Lower leg skin (tissue), 4 donors: Measurements from ENCODE around the gene PRKCE. TPM values are rescaled to one million over a fixed set of nuclear protein-coding genes. Genes with fewer than 3 reads are reported as not detected.

Experiments
- DNase-seq, 2 donors: peaks; one replicate each; pipeline ENCODE4 v3.0.0-alpha.2; 2019; ENCODE audit warnings: low spot score in 2 of 2
- H3K4me3 ChIP-seq: fragments of 200-600 bp; sonication (generic); 2 replicates; pipeline ENCODE4 v1.5.1; 2017; ENCODE audit warnings: mild to moderate bottlenecking, low read depth; ENCODE audit not compliant: poor library complexity, severe bottlenecking
- POLR2A ChIP-seq, 2 donors: fragments of 450-650 bp; IDR thresholded peaks; one replicate each; pipeline ENCODE4 v1.6.1; 2016 to 2017; ENCODE audit warnings: antibody characterized with exemption in 2 of 2, mild to moderate bottlenecking in 1 of 2, moderate library complexity in 1 of 2
- WGBS, 2 donors: methylation state at CpG; one replicate each; pipeline ENCODE4 v1.1.5; 2018; 5-methylcytosine and 5-hydroxymethylcytosine counted together
- intact Hi-C: fragments of 100-400 bp; cut with DNase I; formaldehyde crosslinking; loops from one replicate; pipeline ENCODE4 v1.15.0; 2023; ENCODE audit warnings: low total_unique reads
- total RNA-seq, 4 donors: library from RNA; depleted of rRNA; stranded (reverse); fragments of >200 nt; gene quantifications; one replicate each; pipeline ENCODE4 v1.1.0, GENCODE V29; 2016
- TF ChIP-seq, protein P1 (sequence below), 3 donors: fragments of 450-650 bp; IDR thresholded peaks; one replicate each; pipeline ENCODE4 v1.5.1; 2016; ENCODE audit warnings: antibody characterized with exemption in 3 of 3, mild to moderate bottlenecking in 3 of 3, moderate library complexity in 2 of 3

Gene PRKCE
- total RNA-seq, 4 donors from 2014 or later = 3.5 to 10.3 (median 6.1) TPM

GRCh38 chr2:46094689-46095088 lies 443.2 kb downstream of the PRKCE start:
- H3K4me3 ChIP-seq = no peak overlapping the region
- intact Hi-C loops = no loop called here
- TF ChIP-seq, protein P1, sequence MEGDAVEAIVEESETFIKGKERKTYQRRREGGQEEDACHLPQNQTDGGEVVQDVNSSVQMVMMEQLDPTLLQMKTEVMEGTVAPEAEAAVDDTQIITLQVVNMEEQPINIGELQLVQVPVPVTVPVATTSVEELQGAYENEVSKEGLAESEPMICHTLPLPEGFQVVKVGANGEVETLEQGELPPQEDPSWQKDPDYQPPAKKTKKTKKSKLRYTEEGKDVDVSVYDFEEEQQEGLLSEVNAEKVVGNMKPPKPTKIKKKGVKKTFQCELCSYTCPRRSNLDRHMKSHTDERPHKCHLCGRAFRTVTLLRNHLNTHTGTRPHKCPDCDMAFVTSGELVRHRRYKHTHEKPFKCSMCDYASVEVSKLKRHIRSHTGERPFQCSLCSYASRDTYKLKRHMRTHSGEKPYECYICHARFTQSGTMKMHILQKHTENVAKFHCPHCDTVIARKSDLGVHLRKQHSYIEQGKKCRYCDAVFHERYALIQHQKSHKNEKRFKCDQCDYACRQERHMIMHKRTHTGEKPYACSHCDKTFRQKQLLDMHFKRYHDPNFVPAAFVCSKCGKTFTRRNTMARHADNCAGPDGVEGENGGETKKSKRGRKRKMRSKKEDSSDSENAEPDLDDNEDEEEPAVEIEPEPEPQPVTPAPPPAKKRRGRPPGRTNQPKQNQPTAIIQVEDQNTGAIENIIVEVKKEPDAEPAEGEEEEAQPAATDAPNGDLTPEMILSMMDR (IDR thresholded peaks at IDR 0.05) = no peak
- no peak for TF ChIP-seq POLR2A (IDR thresholded peaks at IDR 0.05)
- 74 to 96% methylated on average over 3 of the region's 3 CpGs for WGBS, 2 donors
- no peak for DNase-seq

- no peak for DNase-seq
- WGBS, 2 donors = 94 to 97% methylated on average over 1 of the region's 1 CpG
- TF ChIP-seq POLR2A (IDR thresholded peaks at IDR 0.05) = no peak
- TF ChIP-seq, protein P1 (IDR thresholded peaks at IDR 0.05) = no peak
- intact Hi-C loops = no loop called here
- H3K4me3 ChIP-seq = no peak overlapping the region
Measured at GRCh38 chr2:46095830-46096229, 444.4 kb downstream of the PRKCE start.

DNA sequence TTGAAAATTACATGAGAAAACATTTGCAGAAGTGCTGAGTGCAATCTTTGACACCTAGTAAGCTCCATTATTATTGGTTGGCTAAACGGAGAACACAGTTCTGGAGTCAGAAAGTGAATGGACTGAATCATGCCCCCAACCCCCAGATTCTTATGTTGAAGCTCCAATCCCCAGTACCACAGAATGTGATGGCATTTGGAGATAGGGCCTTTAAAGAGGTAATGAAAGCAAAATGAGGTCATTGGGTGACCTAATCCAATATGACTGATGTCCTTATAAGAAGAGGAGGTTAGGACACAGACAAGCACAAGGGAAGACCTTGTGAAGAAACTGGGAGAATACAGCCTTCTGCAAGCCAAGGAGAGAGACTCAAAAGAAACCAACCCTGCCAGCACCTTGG lies 444.8 kb downstream of the PRKCE start:
- 90% methylated on average over 1 of the region's 1 CpG for WGBS, 2 donors

GRCh38 chr2:46097714-46098480 lies 446.4 kb downstream of the PRKCE start:
- TF ChIP-seq, protein P1 (IDR thresholded peaks at IDR 0.05) = no peak
- TF ChIP-seq POLR2A (IDR thresholded peaks at IDR 0.05) = no peak
- WGBS, 2 donors = 37 to 56% methylated on average over 4 of the region's 4 CpGs
- no peak overlapping the region for H3K4me3 ChIP-seq
- intact Hi-C loops = no loop called here
- peak in 1 of 2 donors; percentile 52 for DNase-seq

More for the DNA sequence above, 444.8 kb downstream of the PRKCE start:
- H3K4me3 ChIP-seq = no peak overlapping the region
- intact Hi-C loops = no loop called here
- TF ChIP-seq POLR2A (IDR thresholded peaks at IDR 0.05) = no peak
- TF ChIP-seq, protein P1 (IDR thresholded peaks at IDR 0.05) = no peak
- DNase-seq = no peak

DNA sequence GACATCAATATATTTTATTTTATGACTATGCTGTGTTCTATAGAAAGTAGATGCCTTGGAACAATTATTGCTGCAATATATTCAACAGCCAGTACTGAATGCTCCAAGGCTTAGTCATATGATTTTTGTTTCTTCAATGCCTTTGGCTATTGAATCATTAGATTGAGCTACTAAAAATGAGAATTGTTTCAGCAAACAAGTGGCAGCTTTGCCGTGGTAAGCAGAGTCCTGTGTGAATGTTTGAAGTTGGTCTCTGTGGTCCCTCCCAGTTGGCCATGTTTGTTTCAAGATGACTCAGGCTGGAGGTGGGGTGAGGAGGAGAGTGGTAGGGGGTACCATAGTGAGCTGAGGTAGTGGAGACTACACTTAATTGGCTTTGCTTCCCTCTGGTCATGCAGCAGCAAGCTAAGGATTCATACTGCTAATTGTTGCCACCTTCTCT lies 447.2 kb downstream of the PRKCE start:
- 38 to 46% methylated on average over 1 of the region's 1 CpG for WGBS, 2 donors

More for the DNA sequence above, 447.2 kb downstream of the PRKCE start:
- H3K4me3 ChIP-seq = no peak overlapping the region
- no peak for DNase-seq
- intact Hi-C loops = no loop called here
- TF ChIP-seq, protein P1 (IDR thresholded peaks at IDR 0.05) = no peak
